HL-60/S4 treated with retinoic acid at 250 ng/mL for 4 days and 3 days (cell line): ENCODE data around the gene C3orf18.

Experiments
- in situ Hi-C: fragments of 300-500 bp; cut with MboI; formaldehyde crosslinking; loops from 2 replicates; pipeline ENCODE4 v1.7.0; 2022; ENCODE audit warnings: low sequenced_read_pairs

C3orf18 gene

DNA sequence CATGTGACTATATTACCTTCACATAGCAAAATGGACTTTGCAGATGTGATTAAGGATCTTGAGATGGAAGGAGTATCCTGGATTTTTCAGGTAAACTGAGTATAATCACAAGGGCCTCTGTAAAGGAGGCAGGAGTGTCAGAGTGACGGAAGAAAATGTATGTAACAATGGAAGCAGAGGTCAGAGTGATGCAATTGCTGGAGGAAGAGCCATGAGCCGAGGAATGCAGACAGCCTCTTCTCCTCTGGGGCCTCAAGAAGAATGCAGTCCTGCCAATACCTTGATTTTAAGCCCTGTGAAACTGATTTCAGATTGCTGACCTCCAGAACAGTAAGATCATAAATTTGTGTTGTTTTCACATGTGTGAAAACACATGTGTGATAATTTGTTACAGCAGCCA is 16.8 kb upstream of the C3orf18 start:
- in situ Hi-C loops: no loop called here

DNA sequence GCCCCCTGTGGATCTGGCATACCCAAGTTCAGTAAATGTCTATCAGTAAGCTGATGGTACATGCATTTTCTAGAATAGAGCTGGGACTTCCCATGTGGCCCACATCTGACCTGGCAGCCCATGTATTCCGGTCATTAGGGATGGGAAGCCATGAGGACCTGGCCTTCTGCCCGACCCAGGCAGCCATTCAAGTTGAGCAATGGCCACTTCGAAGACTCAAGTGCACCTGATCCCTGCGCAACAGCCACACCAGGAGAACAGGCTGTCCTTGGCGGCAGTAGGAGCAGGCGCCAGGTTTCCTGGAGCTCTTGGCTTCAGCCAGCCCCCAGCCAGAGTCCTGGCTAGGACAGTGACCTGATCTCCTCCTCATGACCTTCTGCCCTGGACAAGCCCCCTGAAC is 16.4 kb upstream of the C3orf18 start:
- in situ Hi-C loops: no loop called here

DNA sequence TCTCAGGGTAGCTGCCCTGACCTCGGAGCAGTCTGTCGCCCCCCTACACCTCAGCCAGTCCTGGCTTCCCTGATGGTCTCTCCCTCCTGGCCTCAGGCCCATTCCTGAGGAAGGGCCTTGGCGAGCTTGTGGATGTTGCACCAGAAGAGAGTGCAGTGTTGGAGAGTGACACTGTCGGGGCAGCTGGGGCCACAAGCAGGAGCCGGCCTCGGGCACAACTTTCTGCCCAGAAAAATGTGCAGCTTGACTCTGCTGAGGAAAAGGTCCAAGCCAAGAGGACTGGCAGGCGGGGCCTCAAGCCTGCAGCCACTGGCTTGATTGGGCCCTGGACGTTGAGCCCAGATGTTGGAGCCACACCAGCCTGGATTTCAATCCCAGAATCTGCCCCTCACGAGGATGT is 14.5 kb upstream of the C3orf18 start:
- in situ Hi-C loops: no loop called here

- in situ Hi-C loops: no loop called here
Observed at GRCh38 chr3:50581459-50581842, 13.9 kb upstream of the C3orf18 start.

DNA sequence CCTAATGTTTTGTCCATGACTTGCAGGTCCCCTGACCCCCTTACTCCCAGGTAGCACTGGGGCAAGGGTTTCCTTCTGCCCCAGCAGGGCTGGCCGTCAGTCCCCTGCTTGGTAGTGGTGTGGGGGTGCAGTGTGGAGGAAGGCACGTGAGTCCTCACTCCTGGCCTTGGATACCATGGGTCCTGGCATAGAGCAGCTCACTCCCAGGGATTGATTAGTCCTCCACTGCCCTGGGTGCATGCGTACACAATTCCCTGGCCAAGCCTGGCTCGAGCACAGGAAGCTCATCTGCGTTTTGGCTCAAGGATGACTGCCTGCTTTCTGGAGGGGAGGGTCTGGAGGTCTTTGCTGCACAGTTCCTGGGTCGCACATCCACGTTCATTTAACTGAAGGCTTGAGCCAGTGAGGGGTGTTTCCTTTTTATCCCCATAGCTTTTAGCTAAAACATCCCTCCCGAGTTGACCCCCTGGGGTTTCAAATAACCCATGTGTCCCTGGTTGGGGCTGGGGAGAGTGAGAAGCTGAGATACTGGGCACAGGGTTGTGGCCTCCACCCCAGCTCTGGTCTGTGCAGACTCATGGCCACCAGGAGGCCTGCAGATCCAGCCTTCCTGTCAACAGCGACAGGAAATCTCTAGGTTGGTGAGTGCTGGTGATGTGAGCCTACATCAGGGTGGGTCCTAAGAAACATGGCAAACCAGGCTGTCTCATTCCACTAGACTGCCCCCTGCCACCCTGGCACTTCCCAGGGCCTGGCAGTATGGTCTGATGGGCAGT is 13.3 kb upstream of the C3orf18 start:
- in situ Hi-C loops: no loop called here

DNA sequence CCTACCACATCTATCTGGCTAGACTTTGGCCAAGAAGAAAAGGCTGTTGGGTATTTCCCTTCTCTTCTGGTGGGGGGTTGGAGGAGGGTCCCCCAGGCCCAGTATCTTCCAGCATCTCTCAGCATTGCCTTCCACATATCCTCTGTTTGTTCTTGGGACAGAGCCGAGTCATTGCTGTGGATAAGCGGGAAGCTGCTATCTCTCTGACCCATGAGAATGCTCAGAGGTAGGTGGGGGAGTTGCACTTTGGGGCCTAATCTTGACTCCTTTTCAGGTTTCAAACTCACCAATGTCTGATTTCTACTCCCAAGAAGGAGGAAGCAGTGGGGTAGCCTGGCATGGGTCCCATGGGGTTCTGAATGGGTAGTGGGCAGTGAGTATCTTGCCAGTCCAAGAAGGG is 9.8 kb upstream of the C3orf18 start:
- in situ Hi-C loops: no loop called here

DNA sequence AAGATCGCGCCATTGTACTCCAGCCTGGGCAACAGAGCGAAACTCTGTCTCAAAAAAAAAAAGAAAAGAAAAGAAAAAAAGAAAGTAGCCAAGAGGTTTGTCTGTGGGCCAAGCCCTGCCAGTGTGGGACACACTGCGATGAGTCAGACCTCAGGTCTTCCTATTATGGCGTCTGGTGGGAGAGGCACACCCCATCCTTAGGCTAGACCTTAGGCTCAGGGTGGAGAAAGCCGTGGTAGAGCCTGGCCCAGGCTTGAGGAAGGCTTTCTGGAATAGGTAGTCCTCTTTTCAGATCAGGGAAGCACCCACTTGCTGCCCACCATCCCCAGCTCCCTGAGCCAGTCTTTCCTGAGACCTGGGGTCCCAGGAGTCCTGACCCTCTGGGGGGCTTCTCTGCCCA is 7.8 kb upstream of the C3orf18 start:
- in situ Hi-C loops: no loop called here

DNA sequence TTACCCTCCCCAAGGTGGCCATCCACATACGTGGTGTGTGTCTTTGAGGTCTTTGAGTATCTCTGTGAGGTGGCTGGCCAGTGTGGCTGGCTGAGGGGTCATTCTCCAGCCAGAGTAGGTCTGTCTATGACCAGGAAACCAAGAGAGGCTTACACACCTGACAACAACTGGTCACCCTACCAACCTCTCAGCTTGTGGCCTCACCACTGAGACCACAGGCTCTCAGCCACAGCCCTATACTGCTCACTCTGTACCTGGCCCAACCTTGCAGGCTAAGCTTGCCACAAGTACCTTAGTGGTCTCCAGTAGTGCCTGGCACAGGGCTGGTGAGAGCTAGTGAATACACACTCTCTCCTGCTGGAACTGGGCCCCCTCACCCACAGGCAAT is 6.9 kb upstream of the C3orf18 start:
- in situ Hi-C loops: no loop called here

- in situ Hi-C loops: no loop called here
Observed at GRCh38 chr3:50573566-50574443, 6.3 kb upstream of the C3orf18 start.

- in situ Hi-C loops: no loop called here
Observed at GRCh38 chr3:50572801-50573371, 5.3 kb upstream of the C3orf18 start.

- in situ Hi-C loops: no loop called here
Observed at GRCh38 chr3:50572158-50572557, 4.6 kb upstream of the C3orf18 start.

DNA sequence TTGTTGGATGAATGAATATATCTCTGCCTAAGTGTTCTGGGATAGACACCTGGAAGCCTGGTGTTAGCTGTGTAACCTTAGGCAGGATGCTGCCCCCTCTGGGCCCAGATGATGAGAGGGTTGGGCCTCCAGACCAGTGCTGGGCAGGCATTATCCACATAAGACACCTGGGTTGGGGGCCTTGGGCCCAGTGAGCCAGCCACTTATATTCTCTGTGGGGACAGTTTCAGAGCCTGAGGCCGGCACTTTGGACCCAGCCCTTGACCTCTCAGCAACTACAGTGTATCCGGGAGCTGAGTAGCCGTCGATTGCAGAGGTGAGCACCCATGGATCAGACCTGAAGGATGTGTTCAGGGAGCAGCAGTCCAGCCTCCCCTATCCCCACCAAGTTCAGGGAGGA is 3.9 kb upstream of the C3orf18 start:
- in situ Hi-C loops: no loop called here

DNA sequence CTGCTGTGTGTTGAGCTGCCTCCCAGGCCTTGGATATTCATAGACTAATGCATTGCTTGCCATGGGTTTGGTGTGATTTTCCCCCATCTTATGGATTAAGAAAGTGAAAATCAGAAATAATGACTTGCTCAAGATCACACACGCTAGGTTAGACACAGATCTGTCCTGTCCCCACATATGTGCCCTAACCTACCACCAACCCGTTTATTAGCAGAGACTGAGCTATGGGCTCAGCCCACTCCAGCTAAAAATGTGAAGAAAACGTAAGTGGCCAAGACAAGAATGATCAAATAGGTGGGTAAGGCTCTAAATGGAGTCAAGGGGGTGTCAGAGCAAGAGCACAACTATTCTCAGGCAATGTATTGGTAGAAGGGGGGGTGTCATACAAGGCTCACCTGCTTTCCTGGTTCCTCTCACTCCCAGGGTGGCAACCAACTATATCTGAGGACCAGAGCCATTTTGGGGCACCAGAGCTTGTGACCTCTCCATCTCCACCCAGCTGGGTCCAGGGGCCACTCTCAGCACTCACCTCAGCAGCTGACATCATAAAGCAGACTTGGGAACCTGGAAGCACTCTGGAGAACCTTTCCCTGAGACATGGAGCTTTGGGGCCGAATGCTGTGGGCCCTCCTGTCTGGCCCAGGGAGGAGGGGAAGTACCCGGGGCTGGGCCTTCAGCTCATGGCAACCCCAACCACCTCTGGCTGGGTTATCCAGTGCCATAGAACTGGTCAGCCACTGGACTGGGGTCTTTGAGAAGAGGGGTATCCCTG is 3.1 kb upstream of the C3orf18 start:
- in situ Hi-C loops: no loop called here

DNA sequence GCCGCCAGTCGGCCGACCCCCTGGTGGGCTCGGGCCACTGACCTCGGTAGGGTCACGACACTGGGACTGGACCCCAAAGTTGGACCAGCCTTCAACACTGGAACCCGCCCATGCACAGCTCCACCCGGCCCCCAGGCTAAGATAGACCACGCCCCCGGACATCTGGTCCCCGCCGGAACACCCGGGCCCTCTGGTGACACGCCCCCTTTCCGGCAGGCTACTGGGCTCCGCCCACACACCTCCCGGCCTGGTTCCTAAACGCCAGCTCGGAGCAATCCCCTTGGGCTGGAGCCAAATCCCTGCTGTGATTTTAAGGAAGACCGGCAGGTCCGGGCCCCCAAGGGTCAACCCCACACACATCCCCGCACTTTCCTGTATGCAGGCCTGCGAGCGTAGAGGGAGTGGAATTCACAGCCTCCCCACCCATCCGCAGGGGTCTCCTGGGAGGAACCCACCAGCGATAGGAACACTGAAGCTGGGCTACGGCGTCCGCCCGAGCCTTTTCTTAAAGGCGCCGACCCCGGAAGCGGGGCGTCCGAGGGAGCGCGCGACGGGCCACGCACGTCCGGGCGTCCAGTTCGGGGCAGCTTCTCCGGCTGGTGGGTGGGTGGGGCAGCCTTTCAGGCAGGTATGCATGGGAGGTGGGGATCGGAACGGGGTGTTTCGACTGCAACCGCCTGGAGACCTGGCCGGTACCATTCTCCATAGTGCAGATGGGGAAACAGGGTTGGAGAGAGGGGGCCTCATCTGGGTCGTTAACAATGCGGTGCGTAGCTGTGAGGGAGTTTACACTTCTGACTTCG is 1.6 kb upstream of the C3orf18 start, which contains the start of gene HEMK1:
Gene HEMK1 (plus strand): TSS at position 576 of the 803 bp plus-strand sequence. CDS start 1,583 bp downstream, outside the sequence.
- in situ Hi-C loops: no loop called here

- in situ Hi-C loops: no loop called here
Observed at GRCh38 chr3:50567011-50567385, 549 bp downstream of the C3orf18 start.

DNA sequence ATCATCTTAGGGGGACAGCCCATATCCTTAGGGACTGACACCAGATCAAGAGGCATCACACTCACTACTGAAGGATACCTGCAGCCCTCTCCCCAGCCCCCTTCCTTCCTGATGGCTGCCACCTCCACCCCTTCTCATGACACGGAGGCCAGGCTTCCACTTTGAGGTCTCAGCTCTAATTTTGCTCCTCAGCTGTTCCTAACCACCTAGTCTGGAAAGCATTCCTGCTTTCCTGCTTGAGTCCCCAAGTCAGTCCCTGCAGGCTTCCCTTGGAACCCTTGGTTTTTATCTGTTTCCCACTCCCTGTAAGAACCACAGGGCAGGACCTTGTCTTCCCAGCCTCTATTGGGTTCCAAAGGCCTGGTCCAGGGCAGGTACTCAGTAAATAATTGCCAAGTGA is 3.2 kb downstream of the C3orf18 start:
- in situ Hi-C loops: no loop called here

GRCh38 chr3:50563867-50564266 is 3.7 kb downstream of the C3orf18 start:
- in situ Hi-C loops: no loop called here

DNA sequence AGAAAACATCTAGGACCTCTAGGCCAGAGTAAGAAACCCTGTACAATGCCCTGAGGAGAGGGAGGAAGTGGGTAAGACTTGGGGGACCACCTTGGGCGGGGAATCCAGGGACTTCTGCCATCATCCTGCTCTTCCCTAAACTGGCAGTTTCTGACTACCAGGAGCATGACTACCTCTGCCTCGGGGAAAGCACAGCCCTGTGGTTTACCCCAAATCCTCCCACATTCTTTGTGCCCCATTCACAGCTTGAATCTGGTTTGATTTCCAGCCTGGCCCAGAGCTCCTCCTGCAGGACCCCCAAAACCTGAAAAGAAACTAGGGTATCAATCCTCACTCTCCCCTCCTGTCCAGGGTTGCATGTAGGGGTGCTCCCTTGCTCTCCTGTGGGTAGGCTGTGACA is 4.7 kb downstream of the C3orf18 start:
- in situ Hi-C loops: no loop called here

GRCh38 chr3:50559702-50560101 is 7.8 kb downstream of the C3orf18 start:
- in situ Hi-C loops: no loop called here

DNA sequence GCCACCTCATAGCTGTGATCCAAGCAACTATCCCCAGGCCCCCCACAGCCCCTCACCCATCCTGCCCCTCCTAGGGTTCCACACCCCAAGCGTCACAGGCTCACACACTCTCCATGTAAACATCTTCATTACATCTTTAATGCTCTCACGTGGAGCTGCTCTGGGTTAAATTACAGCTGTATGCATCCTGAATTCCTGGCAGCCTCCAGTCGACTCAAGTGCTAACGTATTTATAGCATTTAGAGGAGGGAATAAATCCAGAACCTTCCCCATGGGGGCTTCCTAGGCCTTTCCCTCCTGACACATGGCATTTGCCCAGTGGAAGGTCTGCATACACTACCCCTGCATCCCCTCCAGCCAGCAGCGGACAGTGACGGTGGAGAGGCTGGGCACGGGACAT is 9.6 kb downstream of the C3orf18 start:
- in situ Hi-C loops: no loop called here
